Thyroid gland (tissue), 4 donors: ENCODE results near the gene TMCO4. TPM values are rescaled to one million over a fixed set of nuclear protein-coding genes. Genes with fewer than 3 reads are reported as not detected.
A peak's percentile ranks its signal among the peaks of the same experiment; 100 is the strongest.

ENCODE experiments used
- DNase-seq, 2 donors: peaks; one replicate each; pipeline ENCODE4 v3.0.0-alpha.2; 2019
- H3K27ac ChIP-seq, 3 donors: fragments of 200-600 bp; sonication (generic); 1 replicate in 2 of 3; 2 replicates in 1 of 3; pipeline ENCODE4 v1.5.1; 2016 to 2019; ENCODE audit warnings: mild to moderate bottlenecking in 1 of 3, moderate library complexity in 1 of 3
- H3K27me3 ChIP-seq: fragments of 200-600 bp; sonication (generic); one replicate; pipeline ENCODE4 v1.5.1; 2019
- H3K36me3 ChIP-seq, 2 donors: fragments of 200-600 bp; sonication (generic); one replicate each; pipeline ENCODE4 v1.5.1; 2016 to 2019
- H3K4me1 ChIP-seq, 2 donors: fragments of 200-600 bp; sonication (generic); one replicate each; pipeline ENCODE4 v1.5.1; 2017 to 2019
- H3K4me3 ChIP-seq, 3 donors: fragments of 200-600 bp; sonication (generic); replicated peaks in 1 of 3; 1 replicate in 2 of 3; 2 replicates in 1 of 3; pipeline ENCODE4 v1.5.1; 2016; ENCODE audit warnings: mild to moderate bottlenecking in 1 of 3
- H3K9me3 ChIP-seq: fragments of 200-600 bp; sonication (generic); one replicate; pipeline ENCODE4 v1.5.1; 2017
- POLR2A ChIP-seq, 2 donors: fragments of 450-650 bp; IDR thresholded peaks; one replicate each; pipeline ENCODE4 v1.6.1; 2017; ENCODE audit warnings: antibody characterized with exemption in 2 of 2, mild to moderate bottlenecking in 2 of 2, moderate library complexity in 1 of 2
- WGBS, 2 donors: methylation state at CpG; one replicate each; pipeline ENCODE4 v1.1.5; 2017; 5-methylcytosine and 5-hydroxymethylcytosine counted together
- intact Hi-C: fragments of 100-400 bp; cut with DNase I; formaldehyde crosslinking; loops from one replicate; pipeline ENCODE4 v1.15.1; 2023
- total RNA-seq, 4 donors: library from RNA; depleted of rRNA; stranded (reverse); fragments of >200 nt; gene quantifications; one replicate each; pipeline ENCODE4 v1.2.3, GENCODE V29; 2016
- TF ChIP-seq, protein P1 (sequence below), 6 experiments: fragments of 200-600 bp in 3 of 6; fragments of 450-650 bp in 3 of 6; sonication (generic) in 3 of 6; IDR thresholded peaks; one replicate each; pipeline ENCODE4 v1.5.1; 2016 to 2019; ENCODE audit warnings: antibody characterized with exemption in 6 of 6, mild to moderate bottlenecking in 2 of 6, inconsistent platforms in 1 of 6, moderate library complexity in 1 of 6

Gene TMCO4
- total RNA-seq, 4 donors from 2014 or later: 34.3 to 67.7 (median 61.4) TPM

DNA sequence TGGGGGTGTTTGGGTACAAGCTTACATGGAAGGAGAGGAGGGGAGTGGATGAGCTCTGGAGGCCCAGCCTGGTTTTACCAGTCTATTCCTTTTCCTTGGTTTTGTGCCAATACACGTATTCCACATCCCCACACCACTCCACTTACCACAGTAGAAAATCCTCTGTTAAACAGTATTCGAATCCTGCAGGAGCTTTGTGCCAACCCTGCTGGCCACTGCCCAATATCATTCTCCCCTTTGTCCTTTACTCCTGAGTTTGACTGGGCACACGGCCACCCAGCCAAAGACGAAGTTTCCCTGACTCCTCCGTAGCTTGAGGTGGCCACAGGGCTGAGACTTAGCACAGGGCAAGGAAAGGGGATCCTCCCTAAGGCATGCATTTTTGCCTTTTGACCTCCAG, 61.6 kb downstream of the TMCO4 start:
- H3K36me3 ChIP-seq: peaks cover 0 to 5% of the 10 kb centered on the region in 2 donors

DNA sequence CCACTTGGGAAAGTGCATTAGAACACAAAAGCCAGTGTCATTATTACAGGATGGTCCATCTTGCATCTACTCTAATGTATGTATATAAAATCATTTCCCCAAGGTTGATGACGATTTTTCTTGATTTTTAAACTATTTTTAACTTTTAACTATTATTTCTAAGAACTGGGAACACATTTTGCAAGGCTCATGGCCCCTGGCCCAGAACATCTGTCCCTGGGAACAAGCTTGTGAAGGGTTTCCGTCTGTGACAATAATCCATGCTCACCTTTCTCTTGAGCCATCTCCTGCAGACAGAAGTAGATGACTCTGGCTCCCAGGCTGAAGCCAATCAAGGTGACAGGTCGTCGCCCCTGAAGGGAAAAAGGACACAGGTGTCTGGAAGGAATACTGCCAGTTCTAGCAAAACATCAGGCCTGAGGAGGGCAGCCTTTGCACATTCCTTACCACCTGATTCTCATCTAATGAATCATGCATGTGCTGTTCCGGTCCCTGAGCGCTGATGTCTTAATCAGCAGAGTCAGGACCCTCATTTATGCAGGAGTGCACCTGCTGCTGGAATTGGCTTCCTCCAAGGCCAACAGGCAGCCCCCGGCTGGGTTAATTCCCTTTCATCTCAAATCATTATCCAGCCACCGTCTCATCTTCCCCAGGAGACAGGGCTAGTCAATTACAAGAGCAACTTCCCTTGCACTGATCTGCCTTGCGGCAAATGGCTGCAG, 62.5 kb downstream of the TMCO4 start:
- Histone ChIP-seq H3K9me3 (no peaks in the 10 kb centered on the region), H3K27ac (no peak overlapping the region), H3K4me3 (no peak overlapping the region), H3K36me3 (peaks cover 0 to 5% of the 10 kb centered on the region in 2 donors), H3K27me3 (no peaks in the 10 kb centered on the region), H3K4me1 (peaks cover 0 to 9% of the 10 kb centered on the region in 2 donors)
- no peak for TF ChIP-seq POLR2A (IDR thresholded peaks at IDR 0.05)
- TF ChIP-seq, protein P1, sequence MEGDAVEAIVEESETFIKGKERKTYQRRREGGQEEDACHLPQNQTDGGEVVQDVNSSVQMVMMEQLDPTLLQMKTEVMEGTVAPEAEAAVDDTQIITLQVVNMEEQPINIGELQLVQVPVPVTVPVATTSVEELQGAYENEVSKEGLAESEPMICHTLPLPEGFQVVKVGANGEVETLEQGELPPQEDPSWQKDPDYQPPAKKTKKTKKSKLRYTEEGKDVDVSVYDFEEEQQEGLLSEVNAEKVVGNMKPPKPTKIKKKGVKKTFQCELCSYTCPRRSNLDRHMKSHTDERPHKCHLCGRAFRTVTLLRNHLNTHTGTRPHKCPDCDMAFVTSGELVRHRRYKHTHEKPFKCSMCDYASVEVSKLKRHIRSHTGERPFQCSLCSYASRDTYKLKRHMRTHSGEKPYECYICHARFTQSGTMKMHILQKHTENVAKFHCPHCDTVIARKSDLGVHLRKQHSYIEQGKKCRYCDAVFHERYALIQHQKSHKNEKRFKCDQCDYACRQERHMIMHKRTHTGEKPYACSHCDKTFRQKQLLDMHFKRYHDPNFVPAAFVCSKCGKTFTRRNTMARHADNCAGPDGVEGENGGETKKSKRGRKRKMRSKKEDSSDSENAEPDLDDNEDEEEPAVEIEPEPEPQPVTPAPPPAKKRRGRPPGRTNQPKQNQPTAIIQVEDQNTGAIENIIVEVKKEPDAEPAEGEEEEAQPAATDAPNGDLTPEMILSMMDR (IDR thresholded peaks at IDR 0.05): no peak
- WGBS, 2 donors: 89% methylated on average over 9 of the region's 9 CpGs
- DNase-seq: peak in 1 of 2 donors; percentile 10
- intact Hi-C loops: no loop called here

More for the DNA sequence above, 61.6 kb downstream of the TMCO4 start:
- intact Hi-C loops: no loop called here
- no peak for TF ChIP-seq POLR2A (IDR thresholded peaks at IDR 0.05)
- TF ChIP-seq, protein P1 (IDR thresholded peaks at IDR 0.05): no peak
- Histone ChIP-seq H3K9me3 (no peaks in the 10 kb centered on the region), H3K27ac (no peak overlapping the region), H3K4me3 (no peak overlapping the region), H3K4me1 (peaks cover 0 to 9% of the 10 kb centered on the region in 2 donors), H3K27me3 (no peaks in the 10 kb centered on the region)
- DNase-seq: no peak
- 78 to 90% methylated on average over 5 of the region's 5 CpGs for WGBS, 2 donors

DNA sequence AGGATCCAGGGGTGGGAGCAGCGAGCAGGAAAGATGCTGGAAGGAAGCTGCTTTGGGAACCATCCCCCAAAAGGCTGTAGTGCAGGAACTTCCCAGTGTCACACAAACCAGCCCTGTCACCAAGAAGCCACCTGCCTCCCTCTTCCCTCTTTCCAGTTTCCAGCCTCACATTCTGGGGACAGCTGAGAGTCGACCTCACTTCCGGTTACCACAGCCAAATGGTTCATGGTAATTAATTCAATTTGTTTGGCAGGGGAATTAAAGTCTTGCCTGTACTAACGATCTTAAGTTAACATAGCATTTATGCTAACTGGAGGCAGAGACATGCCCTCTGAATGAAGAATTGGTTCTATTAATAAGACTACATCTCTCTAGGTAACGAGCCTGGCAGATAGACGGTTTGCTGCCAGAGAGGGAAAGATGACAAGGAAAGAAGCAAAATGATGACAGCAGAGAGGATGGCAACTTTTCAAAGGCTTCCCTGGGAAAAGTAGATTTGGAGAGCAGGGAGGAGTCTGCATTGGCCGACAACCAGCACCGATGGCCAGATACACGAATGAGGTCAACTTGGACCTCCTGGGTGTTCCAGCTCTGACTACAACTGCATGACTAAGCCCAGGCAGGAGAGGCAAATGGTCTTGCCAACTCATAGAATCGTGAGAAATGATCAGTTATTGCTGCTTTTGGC, 64.1 kb downstream of the TMCO4 start:
- peaks cover 0 to 5% of the 10 kb centered on the region in 2 donors for H3K36me3 ChIP-seq
- DNase-seq: peak; percentile 58 to 72

DNA sequence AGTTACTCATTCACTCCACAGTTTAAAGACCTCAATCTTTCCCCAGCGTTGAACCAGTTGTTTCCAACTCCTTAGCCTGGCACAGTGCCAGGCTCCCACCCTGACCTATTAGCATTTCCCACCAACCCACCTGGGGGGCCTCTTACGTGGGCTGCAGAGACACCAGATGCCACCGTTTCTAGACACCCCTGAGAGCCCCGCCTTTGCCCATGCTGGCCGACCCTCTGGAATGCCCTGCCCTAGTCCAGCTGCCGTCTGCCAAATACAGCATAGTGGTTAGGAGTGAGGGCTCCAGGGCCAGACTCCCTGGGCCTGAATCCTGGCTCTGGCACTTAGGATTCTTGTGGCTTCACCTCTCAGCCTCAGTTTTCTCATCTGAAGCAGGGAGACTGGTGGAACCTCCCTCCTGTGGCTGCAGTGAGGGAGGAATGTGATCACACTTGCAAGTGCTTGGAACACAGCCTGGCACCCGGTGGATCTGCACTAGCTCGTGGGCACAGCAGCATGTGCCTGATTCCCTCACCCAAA, 65.2 kb downstream of the TMCO4 start:
- WGBS, 2 donors: 67 to 80% methylated on average over 3 to 8 of the region's 8 CpGs
- H3K9me3 ChIP-seq: no peaks in the 10 kb centered on the region
- intact Hi-C loops: no loop called here
- H3K27me3 ChIP-seq: no peaks in the 10 kb centered on the region
- H3K36me3 ChIP-seq: peaks cover 0 to 7% of the 10 kb centered on the region in 2 donors
- H3K4me3 ChIP-seq: no peak overlapping the region
- no peak overlapping the region for H3K27ac ChIP-seq
- TF ChIP-seq POLR2A (IDR thresholded peaks at IDR 0.05): no peak
- TF ChIP-seq, protein P1 (IDR thresholded peaks at IDR 0.05): no peak
- peaks cover 0 to 9% of the 10 kb centered on the region in 2 donors for H3K4me1 ChIP-seq
- DNase-seq: no peak

More for the DNA sequence above, 64.1 kb downstream of the TMCO4 start:
- TF ChIP-seq POLR2A (IDR thresholded peaks at IDR 0.05): no peak
- TF ChIP-seq, protein P1 (IDR thresholded peaks at IDR 0.05): no peak
- H3K4me3 ChIP-seq: no peak overlapping the region
- no peaks in the 10 kb centered on the region for H3K27me3 ChIP-seq
- H3K27ac ChIP-seq: peak overlapping the region in 1 of 3 donors; percentile 36
- H3K4me1 ChIP-seq: peaks cover 0 to 9% of the 10 kb centered on the region in 2 donors
- intact Hi-C loops: no loop called here
- 47 to 65% methylated on average over 10 of the region's 10 CpGs for WGBS, 2 donors
- no peaks in the 10 kb centered on the region for H3K9me3 ChIP-seq
